Fibroblast of skin of scalp (primary cell): ENCODE results near the gene MFF.
A peak's percentile ranks its signal among the peaks of the same experiment; 100 is the strongest.
"Not testable (repeated sequence)": the region's sequence is repeated elsewhere in the genome, so short reads cannot be mapped to it uniquely, and the experiment has no call there.

Experiments used
- DNase-seq: peaks from one replicate; pipeline ENCODE4 v3.0.0-alpha.2; 2013

Gene MFF

DNA sequence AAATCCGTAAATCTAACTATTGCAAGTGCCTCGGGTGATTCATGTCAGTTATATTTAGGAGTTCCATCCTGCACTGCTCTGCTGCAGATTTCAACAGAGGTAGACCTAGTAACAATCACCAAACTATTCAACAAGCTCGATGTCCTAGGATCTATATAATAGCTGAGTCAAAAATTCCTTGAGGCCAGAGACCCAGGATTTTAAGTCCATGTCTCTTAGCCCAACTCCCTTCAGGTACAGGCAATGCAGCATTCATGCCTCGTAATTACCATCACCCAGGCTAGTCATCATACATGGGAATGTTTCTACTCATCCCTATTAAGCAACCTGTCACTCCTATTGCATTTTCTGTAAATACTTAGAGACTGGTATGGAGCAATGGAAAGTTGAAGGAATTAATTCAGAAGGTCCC lies 53.3 kb downstream of the MFF start:
- no peak for DNase-seq

DNA sequence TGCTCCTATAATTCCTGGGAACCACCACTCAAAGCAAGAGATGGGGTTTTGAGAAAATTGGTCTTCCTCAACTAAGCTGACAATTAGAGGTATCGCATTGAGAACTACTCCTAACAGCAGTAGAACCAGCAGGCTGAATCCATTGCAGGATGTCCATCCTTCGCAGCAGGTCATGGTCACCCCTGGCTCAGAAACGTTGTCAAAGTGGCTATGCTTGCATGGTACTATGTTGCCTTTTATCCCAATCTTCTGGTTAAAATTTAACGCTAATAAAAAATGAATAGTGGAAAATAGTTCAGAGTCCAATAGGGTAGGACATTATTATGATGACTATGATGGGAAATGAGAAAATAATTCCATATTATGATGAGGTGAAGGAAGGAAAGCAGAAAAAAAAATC lies 54.0 kb downstream of the MFF start, which contains the start of gene TM4SF20:
TM4SF20 (minus strand) TSS at position 212 of the 400 bp plus-strand sequence; CDS start at position 174, 38 bp downstream.
- DNase-seq = no peak

DNA sequence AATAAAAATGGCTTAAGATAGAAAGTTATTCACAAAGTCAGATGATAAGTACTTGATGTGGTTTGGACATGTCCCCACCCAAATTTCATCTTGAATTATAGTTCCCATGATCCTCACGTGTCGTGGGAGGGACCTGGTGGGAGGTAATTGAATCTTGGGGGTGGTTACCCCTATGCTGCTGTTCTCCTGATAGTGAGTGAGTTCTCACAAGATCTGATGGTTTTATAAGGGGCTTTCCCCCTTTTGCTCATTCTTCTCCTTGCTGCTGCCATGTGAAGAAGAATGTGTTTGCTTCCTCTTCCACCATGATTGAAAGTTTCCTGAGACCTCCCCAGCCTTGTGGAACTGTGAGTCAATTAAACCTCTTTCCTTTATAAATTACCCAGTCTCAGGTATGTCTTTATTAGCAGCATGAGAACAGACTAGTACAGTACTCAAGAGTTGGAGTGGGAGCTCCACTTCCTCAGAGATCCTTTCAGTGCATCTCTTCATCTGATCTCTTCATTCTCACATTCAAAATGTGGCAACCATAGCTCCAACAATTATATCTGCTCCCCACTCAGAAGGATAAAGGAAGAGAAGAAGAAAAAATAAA lies 57.3 kb downstream of the MFF start:
- not testable (repeated sequence) for DNase-seq

DNA sequence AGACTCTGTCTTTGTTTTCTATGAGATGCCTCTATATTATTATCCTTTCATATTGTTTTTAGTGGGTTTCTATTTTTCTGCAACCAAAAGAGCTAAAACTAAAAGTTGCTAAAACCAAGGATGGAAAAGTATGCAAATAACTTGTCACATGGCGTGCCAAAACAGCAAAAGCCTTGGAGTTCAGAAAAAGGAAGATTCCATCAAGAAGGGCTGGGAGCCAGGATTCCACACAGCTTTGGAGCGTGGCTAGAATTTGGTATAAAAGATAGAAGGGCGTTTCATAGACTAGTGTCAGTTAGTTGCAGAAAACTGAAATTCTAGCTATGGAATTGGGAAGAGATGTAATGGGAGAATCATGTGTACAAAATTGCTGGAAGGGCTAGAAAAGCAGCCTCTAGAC lies 58.6 kb downstream of the MFF start:
- peak; percentile 31 for DNase-seq

DNA sequence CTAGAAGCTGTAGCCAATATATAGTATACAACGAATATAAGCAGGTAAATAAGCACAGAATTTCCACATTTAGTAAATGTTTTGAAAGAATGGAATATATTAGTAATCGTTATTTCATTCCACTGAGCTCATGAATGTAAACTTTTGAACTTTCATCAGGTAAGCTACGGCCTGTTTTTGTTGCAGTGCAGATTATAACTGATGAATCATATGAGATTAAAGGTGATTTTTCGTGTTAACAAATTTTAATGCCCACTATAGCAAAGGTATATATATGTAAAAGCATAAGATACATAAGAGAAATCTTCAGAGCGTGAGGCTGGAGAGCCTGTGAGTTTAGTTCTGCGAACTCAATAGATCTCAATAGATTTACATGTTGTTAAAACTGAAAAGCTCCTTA lies 61.6 kb downstream of the MFF start:
- DNase-seq = no peak

DNA sequence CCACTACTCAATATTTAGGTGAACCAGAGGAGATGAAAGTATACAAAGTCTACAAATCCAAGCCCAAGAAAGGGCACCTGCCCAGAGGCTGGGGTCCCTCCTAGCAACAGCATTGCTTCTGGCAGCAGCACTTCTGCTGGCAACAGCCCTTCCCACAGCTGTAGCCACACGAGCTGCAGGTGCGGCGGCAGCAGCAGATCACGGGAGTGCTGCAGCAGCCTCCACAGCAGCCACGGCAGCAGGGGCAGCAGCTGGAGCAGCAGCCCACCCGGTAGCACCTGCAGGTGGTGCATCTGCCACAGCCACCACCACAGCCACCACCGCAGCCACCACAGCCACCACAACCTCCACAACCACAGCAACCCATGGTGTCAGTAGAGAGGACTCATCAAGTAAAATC lies 62.5 kb downstream of the MFF start, which contains the start of gene SCYGR1:
SCYGR1 (minus strand) TSS at position 367 of the 400 bp plus-strand sequence; CDS start at position 367, 0 bp downstream.
- not testable (repeated sequence) for DNase-seq

DNA sequence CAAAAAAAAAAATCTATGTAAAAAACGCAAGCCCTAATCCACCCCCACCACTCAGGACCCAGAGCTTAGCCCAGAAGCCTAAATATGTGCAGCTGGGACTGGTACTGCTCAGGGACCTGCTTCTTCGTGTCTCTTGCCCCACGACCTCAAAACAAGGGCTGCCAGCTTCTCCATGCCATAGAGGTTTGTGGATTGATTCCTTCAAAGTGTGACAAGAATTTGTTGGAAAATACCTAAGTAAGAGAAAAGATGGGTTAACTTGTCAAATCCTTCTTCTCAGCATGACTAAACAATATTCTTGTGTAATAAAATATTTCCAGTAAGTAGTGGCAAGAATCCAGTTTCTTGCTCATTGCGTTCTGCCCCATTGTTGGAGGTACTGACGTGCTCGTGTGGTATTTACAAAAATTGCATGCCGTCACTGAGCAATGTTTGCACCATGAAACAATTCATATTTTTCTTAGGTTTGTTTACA lies 63.5 kb downstream of the MFF start:
- peak; percentile 86 for DNase-seq

DNA sequence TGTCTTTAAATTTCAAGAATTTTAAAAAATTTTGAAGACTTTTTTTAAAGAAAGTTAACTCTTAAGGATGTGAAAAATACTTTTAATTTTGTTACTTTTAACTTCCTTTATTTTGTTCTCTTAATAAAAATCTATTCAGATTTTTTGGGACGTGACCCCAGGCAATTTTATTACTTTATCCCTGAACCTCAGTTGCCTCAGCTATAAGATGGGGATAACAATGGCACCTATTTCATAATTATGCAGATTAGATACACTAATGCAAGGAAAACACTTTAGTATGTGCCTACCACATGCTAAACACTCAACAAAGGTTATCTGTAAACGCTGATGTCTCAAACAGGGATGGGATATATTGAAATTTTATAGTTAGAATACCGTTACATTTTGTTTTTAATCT lies 64.2 kb downstream of the MFF start:
- no peak for DNase-seq

DNA sequence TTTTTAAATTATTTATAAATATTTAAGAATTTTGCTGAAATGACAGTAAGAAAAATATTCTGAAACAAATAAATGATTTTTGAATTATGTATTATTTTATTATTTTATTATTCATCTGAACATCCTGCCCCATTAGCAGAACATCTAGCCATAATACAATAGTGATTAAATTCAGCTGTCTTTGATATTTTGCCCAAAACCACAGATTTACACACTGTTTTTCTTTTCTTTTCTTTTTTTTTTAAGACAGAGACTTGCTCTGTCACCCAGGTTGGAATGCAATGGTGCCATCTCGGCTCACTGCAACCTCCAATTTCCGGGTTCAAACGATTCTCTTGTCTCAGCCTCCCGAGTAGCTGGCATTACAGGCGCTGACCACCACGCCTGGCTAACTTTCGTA lies 64.6 kb downstream of the MFF start:
- DNase-seq = peak; percentile 35

DNA sequence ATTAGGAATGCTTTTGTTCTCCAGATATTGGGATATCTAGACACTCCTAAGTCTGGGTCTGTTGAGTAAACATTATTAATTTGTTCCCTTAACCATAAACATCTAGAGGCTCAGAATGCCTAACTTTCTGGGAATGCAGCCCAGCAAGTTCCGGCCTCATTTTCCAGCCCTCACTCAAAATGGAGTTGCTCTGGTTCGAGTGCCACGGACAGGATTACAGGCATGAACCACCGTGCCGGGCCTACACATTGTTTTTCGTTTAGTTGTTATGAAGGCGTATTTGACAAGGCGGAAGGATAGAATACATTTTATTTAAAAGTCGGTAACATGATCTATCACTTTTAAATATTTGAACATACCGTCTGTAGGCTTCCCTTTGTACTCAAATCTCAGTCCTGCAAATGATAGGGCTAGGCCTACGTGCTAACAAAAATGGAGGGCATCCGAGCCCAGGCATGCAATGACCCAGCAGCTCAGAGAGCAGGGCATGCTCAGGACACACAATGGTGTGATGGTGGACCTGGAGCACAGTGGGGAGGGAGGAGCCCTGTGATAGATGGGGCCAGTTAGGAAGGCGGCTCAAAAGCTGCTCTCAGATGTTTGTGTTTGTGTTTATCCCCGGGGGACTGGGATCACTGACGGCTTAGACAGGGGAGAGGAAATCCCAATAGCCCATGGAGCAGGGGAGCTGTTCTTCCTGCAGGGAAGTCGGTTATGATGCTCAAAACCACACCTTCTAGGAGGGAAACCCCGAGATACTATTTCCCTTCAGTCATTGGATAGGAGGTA lies 65.6 kb downstream of the MFF start:
- DNase-seq = no peak

DNA sequence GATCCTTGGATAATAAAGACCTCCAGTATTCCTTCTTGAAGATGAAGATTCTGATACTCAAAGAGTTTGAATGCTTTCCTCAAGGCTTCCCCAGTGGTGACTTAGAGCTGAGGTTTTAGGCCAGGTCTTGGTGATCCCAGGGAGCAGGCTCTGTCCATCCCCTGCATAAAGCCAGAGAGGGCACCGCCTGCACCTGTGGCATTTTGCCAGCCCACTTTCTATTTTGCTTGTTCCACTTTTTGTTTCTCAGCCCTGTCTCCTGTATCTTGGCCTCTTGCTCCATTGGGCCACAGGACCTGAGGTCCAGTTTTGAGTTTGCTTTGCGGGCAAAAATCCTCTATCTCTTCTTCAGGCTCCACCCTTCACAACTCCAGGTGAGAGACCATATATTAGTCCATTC lies 69.3 kb downstream of the MFF start:
- DNase-seq = no peak

DNA sequence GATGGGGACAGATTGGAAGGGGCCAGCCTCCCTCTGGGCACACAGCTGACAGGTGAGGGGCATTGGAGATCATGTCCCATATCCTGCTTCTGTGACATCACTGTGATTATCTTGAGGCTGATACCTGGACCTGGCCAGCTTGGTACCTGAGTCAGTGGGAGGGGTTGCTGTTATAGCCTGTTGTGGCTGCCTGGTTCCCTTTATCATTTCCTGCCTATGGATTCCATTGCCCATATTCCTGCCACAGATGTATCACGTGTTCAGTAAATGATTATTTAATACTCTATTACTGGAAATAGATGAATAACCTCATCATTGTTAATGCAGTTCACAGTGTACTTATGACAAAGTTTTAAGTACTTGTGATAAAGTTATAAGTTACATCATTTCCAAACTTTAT lies 70.5 kb downstream of the MFF start:
- no peak for DNase-seq

DNA sequence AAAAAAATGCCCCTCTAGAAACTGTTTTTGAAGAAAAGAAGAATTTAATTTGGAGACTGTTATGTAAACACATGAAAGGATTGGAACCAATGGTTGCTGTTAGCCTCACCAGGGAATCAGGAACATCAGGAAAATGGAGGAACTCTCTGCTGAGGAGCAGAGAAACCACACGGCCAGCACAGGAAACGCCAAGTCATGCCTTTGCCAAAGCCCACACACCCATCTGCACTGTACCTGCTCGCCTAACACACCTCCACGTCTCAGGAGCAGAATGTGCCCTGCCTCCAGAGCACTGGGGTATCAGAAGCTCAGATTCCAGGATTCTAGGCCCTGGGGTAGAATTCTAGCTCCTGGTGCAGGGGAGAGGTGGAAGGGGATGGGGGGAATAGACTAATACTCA lies 72.5 kb downstream of the MFF start:
- no peak for DNase-seq

DNA sequence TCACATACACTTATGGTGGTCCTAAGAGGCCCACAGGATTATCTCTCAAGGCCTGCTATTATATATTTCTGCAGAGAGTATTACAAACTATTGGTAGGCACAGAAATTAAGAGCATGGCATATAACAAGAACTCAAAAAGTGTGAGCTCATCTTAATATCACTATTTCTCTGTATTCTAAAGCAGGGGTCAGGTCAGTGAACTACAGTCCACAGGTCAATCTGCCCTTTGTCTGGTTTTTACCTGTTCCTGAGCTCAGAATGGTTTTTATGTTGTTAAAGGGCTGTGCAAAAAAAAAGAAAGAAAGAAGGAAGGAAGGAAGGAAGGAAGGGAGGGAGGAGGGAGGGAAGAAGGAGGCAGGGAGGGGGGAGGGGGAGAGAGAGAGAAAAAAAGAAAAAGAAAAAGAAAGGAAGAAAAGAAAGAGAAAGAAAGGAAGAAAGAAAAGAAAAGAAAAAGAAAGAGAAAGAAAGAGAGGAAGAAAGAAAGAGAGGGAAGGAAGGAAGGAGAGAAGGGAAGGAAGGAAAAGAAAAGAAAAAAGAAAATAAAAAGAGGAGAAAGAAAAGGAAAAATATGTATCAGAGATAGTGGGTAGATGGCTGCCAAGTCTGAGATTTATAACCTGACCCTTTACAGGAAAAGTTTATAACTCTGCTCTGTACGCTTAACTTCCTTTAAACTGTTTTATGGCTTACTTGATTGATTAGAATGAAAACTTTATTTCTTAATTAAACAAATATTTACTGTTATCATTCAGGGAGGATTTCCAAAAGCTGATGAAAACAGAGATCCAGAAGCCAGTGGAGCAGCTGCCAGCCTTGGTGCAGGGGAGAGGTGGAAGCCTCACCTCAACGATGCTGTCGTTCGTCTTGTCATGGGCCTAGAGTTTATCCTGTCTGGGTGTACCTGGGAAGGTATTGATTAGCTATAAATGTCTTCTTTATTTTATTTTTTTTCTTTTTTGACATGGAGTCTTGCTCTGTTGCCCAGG lies 73.9 kb downstream of the MFF start:
- DNase-seq = no peak

DNA sequence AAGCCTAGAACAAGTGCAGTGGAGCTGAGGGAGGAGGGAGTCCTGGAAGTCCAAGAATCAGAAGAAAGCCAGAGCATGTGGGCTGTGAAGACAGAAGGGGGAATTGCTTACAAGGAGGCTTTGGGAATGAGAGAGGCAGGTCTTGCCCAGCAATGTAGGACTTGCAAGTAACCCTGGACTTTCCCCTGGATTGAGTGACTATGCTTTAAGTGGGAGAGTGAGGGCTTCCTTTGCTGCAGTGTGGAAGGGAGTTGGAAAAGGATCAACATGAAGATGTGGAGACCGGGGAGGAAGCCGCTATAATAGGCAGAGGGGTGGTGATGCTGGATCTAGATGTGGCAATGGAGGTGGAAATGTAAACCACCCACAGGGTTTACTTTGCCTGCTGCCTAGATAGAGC lies 76.5 kb downstream of the MFF start:
- no peak for DNase-seq

DNA sequence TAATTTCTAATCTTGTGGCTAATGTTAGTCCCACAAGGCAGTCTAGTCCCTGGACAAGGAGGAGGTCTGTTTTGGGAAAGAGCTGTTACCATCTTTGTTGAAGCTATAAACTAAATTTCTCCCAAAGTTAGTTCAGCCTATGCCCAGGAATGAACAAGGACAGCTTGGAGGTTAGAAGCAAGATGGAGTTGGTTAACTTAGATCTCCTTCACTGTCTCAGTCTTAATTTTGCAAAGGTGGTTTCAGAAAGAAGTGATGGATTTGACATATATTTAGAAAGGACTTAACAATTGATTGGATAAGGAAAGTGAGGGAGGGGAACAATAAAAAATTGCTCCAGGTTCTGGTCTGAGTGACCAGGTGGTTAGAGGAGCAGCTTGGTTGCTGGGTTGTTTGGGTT lies 77.3 kb downstream of the MFF start:
- DNase-seq = no peak

DNA sequence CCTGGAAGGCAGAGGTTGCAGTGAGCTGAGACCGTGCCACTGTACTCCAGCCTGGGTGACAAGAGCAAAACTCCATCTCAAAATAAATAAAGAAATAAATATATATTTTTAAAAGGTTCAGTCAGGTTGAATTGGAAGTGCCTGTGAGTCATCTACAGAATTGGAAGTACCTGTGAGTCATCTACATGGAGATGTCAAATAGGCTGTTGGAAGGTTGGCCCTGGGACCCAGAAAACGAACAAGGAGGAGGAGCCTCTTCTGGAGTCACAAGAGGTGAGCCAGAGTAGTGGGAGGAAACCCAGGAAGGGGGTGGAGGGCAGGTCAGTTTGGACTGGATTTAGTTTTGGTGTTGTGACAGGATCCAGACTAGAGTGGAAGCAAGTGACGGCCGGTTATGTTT lies 77.9 kb downstream of the MFF start:
- DNase-seq = no peak

DNA sequence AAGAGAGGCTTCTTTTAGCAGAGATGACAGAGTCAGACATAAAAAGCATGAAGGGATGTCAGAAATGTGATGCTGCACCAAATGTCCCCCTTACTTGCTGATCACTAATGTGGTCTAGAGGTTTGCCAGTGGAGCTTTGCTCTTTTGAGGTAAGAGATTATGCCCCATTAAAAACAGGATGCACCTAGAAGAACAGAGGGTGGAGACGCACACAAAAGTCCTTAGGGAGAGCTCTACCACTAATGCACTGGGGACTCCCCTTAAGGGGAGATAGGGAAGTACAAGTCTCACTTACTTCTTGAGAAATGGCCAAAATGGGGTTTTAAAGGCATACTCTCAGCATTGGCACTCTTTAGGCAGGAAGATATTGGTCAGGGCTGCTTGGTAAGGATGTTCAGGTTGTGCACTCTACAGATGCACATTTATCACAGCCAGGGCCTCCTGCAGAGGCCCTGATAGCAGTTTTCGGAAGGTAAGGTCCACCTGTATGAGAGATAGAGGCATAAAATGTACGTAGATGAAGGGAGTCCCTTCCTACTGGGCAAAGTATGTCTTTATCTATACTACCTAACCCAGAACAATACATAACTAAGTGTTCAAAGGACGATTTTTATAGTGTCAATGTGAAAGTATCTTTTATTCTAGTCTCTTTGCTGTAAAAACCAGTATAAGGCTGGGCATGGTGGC lies 79.7 kb downstream of the MFF start:
- no peak for DNase-seq

DNA sequence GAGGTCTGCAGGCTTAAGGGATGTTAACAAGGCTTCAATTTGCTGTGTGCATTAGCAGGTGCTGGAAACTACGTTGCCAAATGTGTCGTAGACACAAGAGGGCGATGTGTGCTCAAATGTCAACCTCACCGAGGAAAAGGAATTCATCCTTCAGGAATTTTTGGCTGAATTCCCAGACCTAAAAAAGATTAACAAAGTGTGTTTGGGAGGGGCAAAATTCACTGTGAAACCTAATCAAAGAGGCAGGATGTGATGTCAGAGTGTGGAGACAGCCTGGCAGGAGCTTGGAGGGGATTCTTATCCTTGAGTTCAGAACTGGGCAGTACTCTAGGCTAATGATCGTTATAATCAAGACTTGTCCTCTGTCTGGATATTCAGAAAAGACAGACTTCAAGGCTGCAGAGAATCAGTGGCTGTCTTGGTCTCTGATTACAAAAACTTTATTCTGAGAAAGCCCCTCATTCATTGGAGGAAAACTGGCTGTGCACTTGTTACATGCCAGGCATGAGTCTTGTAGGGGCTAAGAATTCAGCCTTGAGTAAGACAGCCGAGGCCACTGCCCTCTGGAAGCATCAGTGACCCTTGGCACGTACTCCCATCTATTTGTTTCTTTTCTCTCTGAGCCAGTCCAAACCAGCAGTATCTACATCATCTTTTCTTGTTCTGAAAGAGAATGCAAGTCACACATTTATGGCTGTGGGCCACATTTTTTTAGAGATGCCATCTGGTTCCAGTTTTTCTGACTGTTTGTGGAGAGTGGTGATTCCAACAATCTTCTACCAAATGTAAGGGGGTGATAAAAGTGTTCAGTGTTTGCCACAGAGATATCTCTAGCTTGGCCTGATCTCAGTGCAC lies 81.4 kb downstream of the MFF start:
- peak; percentile 98 for DNase-seq
